Esophagus muscularis mucosa (tissue), 3 donors: Measurements from ENCODE around the gene DCPS.

Experiments used
- CTCF ChIP-seq, 3 experiments: fragments of 200-600 bp in 2 of 3; fragments of 450-650 bp in 1 of 3; sonication (generic) in 2 of 3; IDR thresholded peaks; one replicate each; pipeline ENCODE4 v1.5.1; 2017 to 2019; ENCODE audit warnings: antibody characterized with exemption in 3 of 3, mild to moderate bottlenecking in 2 of 3, moderate library complexity in 1 of 3
- POLR2A ChIP-seq: fragments of 450-650 bp; IDR thresholded peaks from one replicate; pipeline ENCODE4 v1.6.1; 2017; ENCODE audit warnings: antibody characterized with exemption, moderate library complexity, mild to moderate bottlenecking, low read depth

- TF ChIP-seq CTCF (IDR thresholded peaks at IDR 0.05): no peak
- TF ChIP-seq POLR2A: no peak
Measured at GRCh38 chr11:126336671-126337101, 32.8 kb downstream of the DCPS start.
